MM.1S (cell line): ENCODE results near the gene PPP5C.

ENCODE experiments used
- CTCF ChIP-seq: fragments of 300-600 bp; sonication (generic); IDR thresholded peaks from 2 replicates; pipeline ENCODE4 v1.5.1; 2016; ENCODE audit warnings: antibody characterized with exemption, low read length, mixed read lengths
- EZH2 ChIP-seq: fragments of 300-600 bp; sonication (generic); optimal IDR thresholded peaks from 2 replicates; pipeline ENCODE3; 2017; ENCODE audit warnings: low read depth, mild to moderate bottlenecking, antibody characterized with exemption, low read length, mixed read lengths

- no peak for TF ChIP-seq CTCF
- TF ChIP-seq EZH2 = no peak
Measured at GRCh38 chr19:46426035-46426505, 79.2 kb downstream of the PPP5C start.
